Mesodermal cell (in vitro differentiated cells): Measurements from ENCODE around the gene ZBTB46. TPM values are rescaled to one million over a fixed set of nuclear protein-coding genes. Genes with fewer than 3 reads are reported as not detected.
"Not testable (repeated sequence)": the region's sequence is repeated elsewhere in the genome, so short reads cannot be mapped to it uniquely, and the experiment has no call there.

Source experiments
- H3K27ac ChIP-seq: 2 replicates; pipeline ENCODE4 v1.7.0; 2013; ENCODE audit warnings: mild to moderate bottlenecking, low read depth, low read length, moderate library complexity; ENCODE audit not compliant: severe bottlenecking
- H3K36me3 ChIP-seq: 2 replicates; pipeline ENCODE4 v1.7.1; 2013; ENCODE audit warnings: mild to moderate bottlenecking, low read length, moderate library complexity; ENCODE audit not compliant: control insufficient read depth, insufficient read depth
- H3K4me1 ChIP-seq: one replicate; pipeline ENCODE4 v1.7.1; 2013; ENCODE audit warnings: mild to moderate bottlenecking, low read length; ENCODE audit not compliant: insufficient read depth, control insufficient read depth, poor library complexity, severe bottlenecking
- H3K4me3 ChIP-seq: 2 replicates; pipeline ENCODE4 v1.7.0; 2013; ENCODE audit warnings: low read length, control low read depth, mild to moderate bottlenecking; ENCODE audit not compliant: insufficient read depth, poor library complexity, severe bottlenecking; ENCODE audit errors: extremely low read depth
- H3K9me3 ChIP-seq: 2 replicates; pipeline ENCODE4 v1.7.1; 2013; ENCODE audit warnings: mild to moderate bottlenecking, low read length, moderate library complexity; ENCODE audit not compliant: control insufficient read depth
- WGBS, 2 experiments: methylation state at CpG; one replicate each; pipeline ENCODE4 v1.1.5; 2013; ENCODE audit warnings: missing lambda C conversion rate in 2 of 2; ENCODE audit not compliant: insufficient coverage in 2 of 2; 5-methylcytosine and 5-hydroxymethylcytosine counted together
- polyA plus RNA-seq, 2 experiments: library from polyadenylated mRNA; stranded (reverse); fragments of 50-300 nt; gene quantifications; one replicate each; pipeline ENCODE4 v1.2.3, GENCODE V29; 2013

The ZBTB46 gene, protein sequence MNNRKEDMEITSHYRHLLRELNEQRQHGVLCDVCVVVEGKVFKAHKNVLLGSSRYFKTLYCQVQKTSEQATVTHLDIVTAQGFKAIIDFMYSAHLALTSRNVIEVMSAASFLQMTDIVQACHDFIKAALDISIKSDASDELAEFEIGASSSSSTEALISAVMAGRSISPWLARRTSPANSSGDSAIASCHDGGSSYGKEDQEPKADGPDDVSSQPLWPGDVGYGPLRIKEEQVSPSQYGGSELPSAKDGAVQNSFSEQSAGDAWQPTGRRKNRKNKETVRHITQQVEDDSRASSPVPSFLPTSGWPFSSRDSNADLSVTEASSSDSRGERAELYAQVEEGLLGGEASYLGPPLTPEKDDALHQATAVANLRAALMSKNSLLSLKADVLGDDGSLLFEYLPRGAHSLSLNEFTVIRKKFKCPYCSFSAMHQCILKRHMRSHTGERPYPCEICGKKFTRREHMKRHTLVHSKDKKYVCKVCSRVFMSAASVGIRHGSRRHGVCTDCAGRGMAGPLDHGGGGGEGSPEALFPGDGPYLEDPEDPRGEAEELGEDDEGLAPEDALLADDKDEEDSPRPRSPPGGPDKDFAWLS
- polyA plus RNA-seq (2013, experiment 1 of 2): 18.5 TPM
- 15.9 TPM for polyA plus RNA-seq (2013, experiment 2 of 2)

DNA sequence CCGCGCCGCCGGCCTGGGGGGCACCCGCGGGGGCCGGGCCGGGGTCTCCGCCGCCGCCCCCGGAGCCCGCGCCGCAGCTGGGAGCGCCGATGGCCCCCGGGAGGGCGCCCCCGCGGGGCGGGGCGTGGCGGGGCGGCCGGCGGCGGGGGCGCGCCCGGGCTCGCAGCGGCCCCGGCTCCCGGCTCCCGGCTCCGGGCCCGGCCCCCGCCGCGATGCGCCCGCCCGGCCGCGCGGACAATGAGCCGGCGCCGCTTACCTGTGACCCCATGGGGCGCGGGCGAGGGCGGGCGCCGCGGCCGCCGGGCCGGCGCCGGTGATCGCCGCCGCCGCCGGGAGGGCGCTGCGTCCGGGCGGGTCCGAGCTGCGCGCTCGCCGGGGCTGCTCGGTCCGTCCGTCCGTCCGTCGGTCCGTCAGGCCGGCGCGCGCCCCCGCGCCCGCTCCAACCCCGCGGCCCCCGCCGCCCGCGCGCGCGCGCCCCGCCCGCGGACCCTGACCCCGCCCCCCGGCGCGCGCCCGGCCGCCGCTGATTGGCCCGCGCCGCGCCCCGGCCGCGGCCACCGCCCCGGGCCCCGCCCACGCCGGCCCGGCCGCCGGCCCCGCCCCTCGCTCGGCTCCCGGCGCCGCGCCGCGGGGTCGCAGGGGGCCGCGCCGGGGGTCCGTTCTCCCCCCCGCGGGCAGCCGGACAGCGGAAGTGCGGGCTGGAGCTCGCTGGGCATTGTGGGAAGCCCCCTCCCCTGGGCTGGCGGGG lies at the start of gene ZBTB46:
TSS of gene ZBTB46 (minus strand) at position 424 of the 748 bp plus-strand sequence. CDS start 40,507 bp downstream, outside the sequence.
- peak within 1 kb of the TSS; percentile 16 for H3K27ac ChIP-seq

GRCh38 chr20:63878899-63879663 lies 48.0 kb upstream of the ZBTB46 start:
- H3K4me1 ChIP-seq: no peaks in the 10 kb centered on the region
- no peak overlapping the region for H3K4me3 ChIP-seq
- no peaks in the 10 kb centered on the region for H3K9me3 ChIP-seq
- peaks cover 82% of the 10 kb centered on the region for H3K36me3 ChIP-seq
- H3K27ac ChIP-seq: no peak overlapping the region
- 94 to 97% methylated on average over 12 of the region's 14 CpGs for WGBS, 2 experiments

More for the DNA sequence above, at the start of gene ZBTB46:
- Histone ChIP-seq H3K4me3 (peak within 1 kb of the TSS; percentile 64), H3K36me3 (peaks cover 4% of the 10 kb centered on the region), H3K4me1 (peaks cover 50% of the 10 kb centered on the region), H3K9me3 (no peaks in the 10 kb centered on the region)
- 0 to 1% methylated on average over 52 to 79 of the region's 147 CpGs for WGBS, 2 experiments

DNA sequence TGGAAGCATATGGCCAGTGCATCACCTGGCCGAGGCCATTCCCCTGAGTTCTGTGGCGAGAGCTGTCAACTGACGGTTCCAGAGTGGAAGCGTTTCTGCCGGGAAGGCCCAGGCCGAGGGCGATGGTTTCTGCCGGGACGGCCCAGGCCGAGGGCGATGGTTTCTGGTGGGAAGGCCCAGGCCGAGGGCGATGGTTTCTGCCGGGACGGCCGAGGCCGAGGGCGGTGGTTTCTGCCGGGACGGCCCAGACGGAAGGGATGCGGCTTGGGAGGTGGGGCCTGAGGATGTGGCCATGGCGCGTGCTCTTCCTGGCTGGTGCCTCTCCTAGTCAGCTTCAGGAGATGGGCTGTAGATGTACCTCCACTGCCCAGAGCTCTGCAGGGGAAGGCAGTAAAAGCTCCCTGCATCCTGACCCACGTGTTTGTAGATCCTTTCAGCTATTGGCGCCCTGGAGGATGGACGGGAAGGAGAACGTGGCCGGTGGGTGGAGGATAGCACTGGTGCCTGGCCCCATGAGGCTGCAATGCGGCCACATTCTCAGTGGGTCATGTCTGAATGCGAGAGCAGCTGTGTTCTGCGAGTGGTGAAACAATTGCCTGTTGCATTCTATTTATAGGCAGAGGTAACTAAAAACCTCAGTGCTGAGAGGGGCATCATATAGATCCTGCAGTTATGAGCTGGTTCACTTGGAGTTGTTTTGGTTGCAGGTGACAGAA lies 46.8 kb upstream of the ZBTB46 start:
- Histone ChIP-seq H3K36me3 (peaks cover 82% of the 10 kb centered on the region), H3K4me3 (no peak overlapping the region), H3K27ac (no peak overlapping the region), H3K4me1 (peaks cover 5% of the 10 kb centered on the region), H3K9me3 (no peaks in the 10 kb centered on the region)
- 95 to 97% methylated on average over 31 to 32 of the region's 32 CpGs for WGBS, 2 experiments

GRCh38 chr20:63876489-63877036 lies 45.5 kb upstream of the ZBTB46 start:
- peaks cover 83% of the 10 kb centered on the region for H3K36me3 ChIP-seq
- WGBS, 2 experiments: 95 to 99% methylated on average over 17 to 18 of the region's 19 CpGs
- H3K4me1 ChIP-seq: peaks cover 8% of the 10 kb centered on the region
- H3K4me3 ChIP-seq: no peak overlapping the region
- H3K9me3 ChIP-seq: no peaks in the 10 kb centered on the region
- H3K27ac ChIP-seq: no peak overlapping the region

DNA sequence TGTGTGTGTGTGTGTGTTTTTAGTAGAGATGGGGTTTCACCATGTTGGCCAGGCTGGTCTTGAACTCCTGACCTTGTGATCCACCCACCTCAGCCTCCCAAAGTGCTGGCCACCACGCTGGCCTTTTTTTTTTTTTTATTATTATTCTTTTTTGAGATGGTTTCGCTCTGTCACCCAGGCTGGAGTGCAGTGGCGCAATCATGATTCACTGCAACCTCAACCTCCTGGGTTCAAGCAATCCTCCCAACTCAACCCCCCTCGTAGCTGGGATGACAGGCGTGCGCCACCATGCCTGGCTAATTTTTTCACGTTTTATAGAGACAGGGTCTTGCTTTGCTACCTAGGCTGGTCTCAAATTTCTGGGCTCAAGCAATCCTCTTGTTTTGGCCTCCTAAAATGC lies 43.2 kb upstream of the ZBTB46 start:
- H3K4me1 ChIP-seq: not testable (repeated sequence)
- peaks cover 92% of the 10 kb centered on the region for H3K36me3 ChIP-seq

GRCh38 chr20:63873477-63873971 lies 42.5 kb upstream of the ZBTB46 start:
- no peaks in the 10 kb centered on the region for H3K9me3 ChIP-seq
- H3K36me3 ChIP-seq: peaks cover 93% of the 10 kb centered on the region
- H3K4me3 ChIP-seq: no peak overlapping the region
- 94 to 96% methylated on average over 14 of the region's 14 CpGs for WGBS, 2 experiments
- H3K27ac ChIP-seq: no peak overlapping the region
- H3K4me1 ChIP-seq: peaks cover 8% of the 10 kb centered on the region

More for the DNA sequence above, 43.2 kb upstream of the ZBTB46 start:
- not testable (repeated sequence) for H3K4me3 ChIP-seq, H3K27ac ChIP-seq, H3K9me3 ChIP-seq
- 95 to 98% methylated on average over 6 of the region's 7 CpGs for WGBS, 2 experiments

DNA sequence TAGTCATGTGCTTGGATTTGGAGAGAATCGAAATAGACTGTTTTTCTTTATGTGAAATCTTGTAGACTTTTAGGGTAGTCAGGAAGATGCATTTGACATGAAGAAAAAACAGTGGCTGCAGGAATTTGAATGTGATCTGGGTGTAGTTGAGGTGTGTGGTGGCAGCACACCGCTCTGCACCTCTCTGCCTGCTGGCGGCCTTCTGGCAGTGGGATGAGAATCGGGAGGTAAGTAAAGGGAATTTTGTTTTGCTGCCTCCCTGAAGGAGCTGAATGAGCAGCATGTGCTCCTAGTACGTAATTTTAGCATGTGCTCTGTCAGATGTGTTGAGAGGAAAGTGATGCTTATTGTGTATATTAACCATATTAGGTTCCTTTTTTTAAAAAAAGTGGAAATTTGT lies 37.2 kb upstream of the ZBTB46 start:
- WGBS, 2 experiments: 94 to 100% methylated on average over 3 to 4 of the region's 5 CpGs

GRCh38 chr20:63867042-63867441 lies 36.0 kb upstream of the ZBTB46 start:
- H3K4me1 ChIP-seq, H3K9me3 ChIP-seq, H3K4me3 ChIP-seq, H3K27ac ChIP-seq: not testable (repeated sequence)
- 92 to 98% methylated on average over 10 to 12 of the region's 13 CpGs for WGBS, 2 experiments
- H3K36me3 ChIP-seq: peaks cover 66% of the 10 kb centered on the region

More for the DNA sequence above, 37.2 kb upstream of the ZBTB46 start:
- Histone ChIP-seq H3K4me1 (peaks cover 4% of the 10 kb centered on the region), H3K9me3 (no peaks in the 10 kb centered on the region), H3K36me3 (peaks cover 67% of the 10 kb centered on the region), H3K27ac (no peak overlapping the region), H3K4me3 (no peak overlapping the region)

DNA sequence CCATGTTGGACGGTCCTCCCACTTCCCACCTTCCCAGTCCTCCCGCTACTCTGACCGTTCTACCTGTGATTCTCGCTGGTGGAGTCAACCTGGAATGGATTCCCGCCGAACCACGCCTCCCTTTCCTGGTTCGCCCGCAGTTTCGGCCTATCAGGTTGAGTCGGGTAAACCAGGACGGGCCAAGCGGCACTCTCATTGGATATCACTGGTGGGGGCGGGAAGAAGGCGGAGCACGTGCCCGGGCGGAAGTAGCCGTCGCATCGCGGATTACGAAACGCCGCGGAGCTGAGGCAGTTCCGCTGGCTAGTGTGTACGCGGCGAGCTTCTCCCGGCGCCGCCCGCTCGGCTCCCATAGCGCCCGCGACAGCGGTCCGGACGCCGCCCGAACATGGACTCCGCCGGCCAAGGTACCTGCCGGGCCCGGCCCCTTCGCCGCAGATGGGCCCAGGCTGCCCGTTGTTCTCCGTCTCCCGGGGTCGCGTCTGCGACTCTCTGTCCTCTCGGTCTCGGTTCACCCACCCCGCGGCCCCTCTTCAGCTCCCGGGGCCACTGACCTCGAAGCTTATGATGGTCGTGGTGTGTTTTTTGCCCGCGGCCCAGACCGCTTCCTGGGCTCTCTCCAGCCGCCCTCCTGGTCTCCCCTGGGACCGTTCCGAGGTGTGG lies 34.0 kb upstream of the ZBTB46 start, which contains the start of gene TPD52L2:
TSS of gene TPD52L2 (plus strand) at position 293 of the 663 bp plus-strand sequence. CDS start at position 389, 96 bp downstream.
- peaks cover 53% of the 10 kb centered on the region for H3K36me3 ChIP-seq

More for the DNA sequence above, 34.0 kb upstream of the ZBTB46 start, which contains the start of gene TPD52L2:
- Histone ChIP-seq H3K4me1 (no peaks in the 10 kb centered on the region), H3K4me3 (peak within 1 kb of the TSS; percentile 98), H3K9me3 (no peaks in the 10 kb centered on the region), H3K27ac (peak within 1 kb of the TSS; percentile 94)
- WGBS, 2 experiments: 0% methylated on average over 60 to 68 of the region's 68 CpGs
